HL-60 (cell line): Measurements from ENCODE around the gene LBH.
A peak's percentile ranks its signal among the peaks of the same experiment; 100 is the strongest.

Source experiments
- DNase-seq, 2 experiments: peaks; one replicate each; pipeline ENCODE4 v3.0.0-alpha.2; 2010 to 2020; ENCODE audit warnings: low read depth in 1 of 2, low spot score in 1 of 2
- H3K27ac ChIP-seq: fragments of 250-450 bp; sonication (Bioruptor Pico); replicated peaks from 2 replicates; pipeline ENCODE4 v1.5.1; 2020; ENCODE audit warnings: mild to moderate bottlenecking, moderate library complexity
- H3K27me3 ChIP-seq: fragments of 250-450 bp; sonication (Bioruptor Pico); 2 replicates; pipeline ENCODE4 v1.5.1; 2021; ENCODE audit warnings: mild to moderate bottlenecking, moderate library complexity; ENCODE audit not compliant: insufficient read depth, poor library complexity, severe bottlenecking
- H3K4me3 ChIP-seq: replicated peaks from 2 replicates; pipeline ENCODE4 v1.5.1; 2011; ENCODE audit warnings: mild to moderate bottlenecking, control low read depth, low read length; ENCODE audit not compliant: insufficient read depth
- CTCF ChIP-seq: IDR thresholded peaks from one replicate; pipeline ENCODE4 v1.5.1; 2011; ENCODE audit warnings: low read length, control low read depth, inconsistent platforms; ENCODE audit not compliant: insufficient read depth
- GABPA ChIP-seq: IDR thresholded peaks from 2 replicates; pipeline ENCODE4 v1.6.1; 2012; ENCODE audit warnings: low read depth
- POLR2AphosphoS5 ChIP-seq: IDR thresholded peaks from 2 replicates; pipeline ENCODE4 v1.6.1; 2012; ENCODE audit warnings: low read depth
- SPI1 ChIP-seq: IDR thresholded peaks from 2 replicates; pipeline ENCODE4 v1.6.1; 2012; ENCODE audit warnings: low read depth, mild to moderate bottlenecking, borderline replicate concordance
- TF ChIP-seq, protein P1 (sequence below): IDR thresholded peaks from 2 replicates; pipeline ENCODE4 v1.6.1; 2012; ENCODE audit warnings: low read depth; ENCODE audit not compliant: insufficient replicate concordance

Gene LBH

GRCh38 chr2:30223413-30223874 lies 7.9 kb upstream of the LBH start:
- H3K27me3 ChIP-seq = no peaks in the 10 kb centered on the region
- H3K27ac ChIP-seq = no peak overlapping the region
- DNase-seq = peak in 1 of 2 experiments; percentile 3

DNA sequence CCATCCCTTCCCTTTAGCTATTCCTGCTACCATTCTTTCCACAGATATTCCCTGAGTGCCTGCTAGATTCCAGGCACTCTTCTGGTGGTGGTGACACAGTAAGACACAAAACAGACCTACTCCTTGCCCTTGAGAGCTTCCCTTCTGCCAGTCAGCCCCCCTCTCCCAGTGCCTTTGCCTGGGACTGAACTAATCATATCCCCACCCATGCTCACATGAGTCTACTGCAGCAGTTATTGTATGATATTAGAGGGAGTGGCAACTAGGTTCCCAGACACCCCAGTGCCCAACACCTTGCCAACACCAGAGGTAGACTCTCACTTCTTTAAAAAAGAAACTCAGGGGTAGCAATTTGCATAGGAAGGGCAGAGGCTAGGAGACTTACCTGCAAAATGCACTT lies 7.2 kb upstream of the LBH start:
- no peak for DNase-seq
- no peak for TF ChIP-seq GABPA
- TF ChIP-seq, protein P1, sequence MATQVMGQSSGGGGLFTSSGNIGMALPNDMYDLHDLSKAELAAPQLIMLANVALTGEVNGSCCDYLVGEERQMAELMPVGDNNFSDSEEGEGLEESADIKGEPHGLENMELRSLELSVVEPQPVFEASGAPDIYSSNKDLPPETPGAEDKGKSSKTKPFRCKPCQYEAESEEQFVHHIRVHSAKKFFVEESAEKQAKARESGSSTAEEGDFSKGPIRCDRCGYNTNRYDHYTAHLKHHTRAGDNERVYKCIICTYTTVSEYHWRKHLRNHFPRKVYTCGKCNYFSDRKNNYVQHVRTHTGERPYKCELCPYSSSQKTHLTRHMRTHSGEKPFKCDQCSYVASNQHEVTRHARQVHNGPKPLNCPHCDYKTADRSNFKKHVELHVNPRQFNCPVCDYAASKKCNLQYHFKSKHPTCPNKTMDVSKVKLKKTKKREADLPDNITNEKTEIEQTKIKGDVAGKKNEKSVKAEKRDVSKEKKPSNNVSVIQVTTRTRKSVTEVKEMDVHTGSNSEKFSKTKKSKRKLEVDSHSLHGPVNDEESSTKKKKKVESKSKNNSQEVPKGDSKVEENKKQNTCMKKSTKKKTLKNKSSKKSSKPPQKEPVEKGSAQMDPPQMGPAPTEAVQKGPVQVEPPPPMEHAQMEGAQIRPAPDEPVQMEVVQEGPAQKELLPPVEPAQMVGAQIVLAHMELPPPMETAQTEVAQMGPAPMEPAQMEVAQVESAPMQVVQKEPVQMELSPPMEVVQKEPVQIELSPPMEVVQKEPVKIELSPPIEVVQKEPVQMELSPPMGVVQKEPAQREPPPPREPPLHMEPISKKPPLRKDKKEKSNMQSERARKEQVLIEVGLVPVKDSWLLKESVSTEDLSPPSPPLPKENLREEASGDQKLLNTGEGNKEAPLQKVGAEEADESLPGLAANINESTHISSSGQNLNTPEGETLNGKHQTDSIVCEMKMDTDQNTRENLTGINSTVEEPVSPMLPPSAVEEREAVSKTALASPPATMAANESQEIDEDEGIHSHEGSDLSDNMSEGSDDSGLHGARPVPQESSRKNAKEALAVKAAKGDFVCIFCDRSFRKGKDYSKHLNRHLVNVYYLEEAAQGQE = no peak
- TF ChIP-seq SPI1 = no peak
- no peak for TF ChIP-seq CTCF
- no peak for TF ChIP-seq POLR2AphosphoS5
- H3K27me3 ChIP-seq = no peaks in the 10 kb centered on the region
- no peak overlapping the region for H3K4me3 ChIP-seq
- no peak overlapping the region for H3K27ac ChIP-seq

More at GRCh38 chr2:30223413-30223874, 7.9 kb upstream of the LBH start:
- no peak overlapping the region for H3K4me3 ChIP-seq
- no peak for TF ChIP-seq GABPA
- TF ChIP-seq, protein P1 = no peak
- TF ChIP-seq SPI1 = peak; percentile 83
- no peak for TF ChIP-seq POLR2AphosphoS5

- Histone ChIP-seq H3K27ac (no peak overlapping the region), H3K4me3 (no peak overlapping the region), H3K27me3 (no peaks in the 10 kb centered on the region)
- no peak for TF ChIP-seq GABPA
- TF ChIP-seq POLR2AphosphoS5 = no peak
- TF ChIP-seq SPI1 = no peak
- TF ChIP-seq CTCF = no peak
- TF ChIP-seq, protein P1 = no peak
- DNase-seq = no peak
These were observed 6.1 kb upstream of the LBH start for GRCh38 chr2:30225131-30225762.
